ENCODE measurements around the gene CNTLN. TPM values are rescaled to one million over a fixed set of nuclear protein-coding genes. Genes with fewer than 3 reads are reported as not detected.

CNTLN gene
- total and polyA plus RNA-seq, 2 donors (not counting 1 experiment from before 2014, with no cell fraction given) = 0.30 to 0.94 TPM

DNA sequence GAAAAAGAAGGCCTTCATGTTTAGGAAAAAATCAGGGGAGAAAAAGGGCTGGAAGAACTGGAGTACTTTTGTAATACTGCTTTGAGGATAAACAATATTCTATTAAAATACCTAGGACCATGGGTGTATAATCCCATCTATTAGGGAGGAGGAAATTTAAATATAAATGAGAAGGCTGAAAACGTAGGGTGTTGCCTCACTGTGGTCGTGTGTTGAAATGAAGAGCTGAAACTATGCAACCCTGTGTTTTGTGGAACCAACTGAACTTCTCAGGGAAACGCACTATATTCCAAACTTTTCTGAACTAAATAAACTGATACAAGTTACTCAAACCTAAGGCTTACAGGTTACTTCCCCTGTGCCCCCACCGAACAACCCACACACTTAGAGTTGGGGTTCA lies 4.5 kb upstream of the CNTLN start:
- Histone ChIP-seq H4K20me1 (ENCODE audit: control insufficient read depth, insufficient read depth, low read length, poor library complexity, severe bottlenecking) (no peaks in the 10 kb centered on the region), H3K79me2 (ENCODE audit: control insufficient read depth, insufficient read depth, low read length) (no peaks in the 10 kb centered on the region), H3K4me2 (replicated peaks; ENCODE audit: low read depth, low read length, poor library complexity, severe bottlenecking) (no peak overlapping the region), H3K4me1 (ENCODE audit: control insufficient read depth in 2 of 2, insufficient read depth in 2 of 2, low read length in 2 of 2) (peaks cover 6 to 7% of the 10 kb centered on the region in 2 donors), H3K36me3 (replicated peaks in 1 of 2; ENCODE audit: control extremely low read depth in 1 of 2, control insufficient read depth in 1 of 2, extremely low read depth in 1 of 2, insufficient read depth in 2 of 2, low read length in 1 of 2) (no peaks in the 10 kb centered on the region), H3K9ac (ENCODE audit: low read length) (no peak overlapping the region), H3K4me3 (ENCODE audit: control extremely low read depth in 1 of 5, extremely low read depth in 1 of 5, insufficient read depth in 1 of 5, low read depth in 2 of 5, low read length in 4 of 5) (no peak overlapping the region), H3K9me3 (ENCODE audit: control extremely low read depth in 1 of 3, control insufficient read depth in 2 of 3, insufficient read depth in 1 of 3, low read length in 2 of 3) (no peaks in the 10 kb centered on the region), H2AFZ (ENCODE audit: insufficient read depth, low read depth, low read length, poor library complexity, severe bottlenecking) (no peak overlapping the region), H3K27ac (ENCODE audit: low read length in 2 of 2) (no peak overlapping the region), H3K27me3 (replicated peaks in 1 of 4; ENCODE audit: control extremely low read depth in 1 of 4, control insufficient read depth in 3 of 4, insufficient read depth in 4 of 4, low read length in 3 of 4) (peaks cover 0 to 7% (median 1%) of the 10 kb centered on the region in 4 experiments)
- ChIA-PET POLR2A (no interaction called here), CTCF (no interaction called here)
- intact Hi-C loops (cut with micrococcal nuclease) = no loop called here
- Mint-ChIP-seq H3K4me1 (peaks cover 8% of the 10 kb centered on the region), H3K27me3 (peaks cover 12% of the 10 kb centered on the region), H3K4me3 (no peak overlapping the region), H3K27ac (no peak overlapping the region), H3K9me3 (ENCODE audit: insufficient read depth) (no peaks in the 10 kb centered on the region)
- no CpG with 5 or more reads among the region's 4 CpGs for whole genome bisulfite sequencing (ENCODE audit: insufficient coverage)
- ATAC-seq (ENCODE audit: low read depth) = no peak
- TF ChIP-seq EZH2 (IDR thresholded peaks at IDR 0.05; ENCODE audit: borderline replicate concordance, insufficient read depth, low read depth, low read length, poor library complexity, severe bottlenecking) (no peak), CTCF (IDR thresholded peaks at IDR 0.05) (no peak)
- DNase-seq = no peak

DNA sequence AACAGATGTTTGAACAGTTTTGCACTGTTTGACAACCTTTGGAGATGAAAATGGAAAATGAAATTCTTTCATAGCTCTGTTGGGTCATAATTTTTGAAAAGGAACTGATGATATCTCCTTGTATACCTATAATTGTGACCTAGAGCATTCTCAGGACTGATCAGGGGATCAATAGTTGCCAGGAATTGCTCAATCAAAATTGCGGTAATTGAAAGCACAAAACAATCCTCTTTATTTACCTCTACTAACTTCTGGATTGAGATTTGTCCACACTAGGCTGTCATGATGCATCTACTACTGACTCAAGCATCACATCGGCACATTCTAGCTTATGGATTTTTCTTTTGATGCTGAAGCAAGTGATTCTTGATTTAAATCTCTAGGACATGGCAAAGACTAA lies 4.1 kb upstream of the CNTLN start:
- Histone ChIP-seq H3K79me2 (ENCODE audit: control insufficient read depth, insufficient read depth, low read length) (no peaks in the 10 kb centered on the region), H3K9me3 (ENCODE audit: control extremely low read depth in 1 of 3, control insufficient read depth in 2 of 3, insufficient read depth in 1 of 3, low read length in 2 of 3) (no peaks in the 10 kb centered on the region), H3K4me2 (replicated peaks; ENCODE audit: low read depth, low read length, poor library complexity, severe bottlenecking) (no peak overlapping the region), H4K20me1 (ENCODE audit: control insufficient read depth, insufficient read depth, low read length, poor library complexity, severe bottlenecking) (no peaks in the 10 kb centered on the region), H3K36me3 (replicated peaks in 1 of 2; ENCODE audit: control extremely low read depth in 1 of 2, control insufficient read depth in 1 of 2, extremely low read depth in 1 of 2, insufficient read depth in 2 of 2, low read length in 1 of 2) (no peaks in the 10 kb centered on the region), H2AFZ (ENCODE audit: insufficient read depth, low read depth, low read length, poor library complexity, severe bottlenecking) (no peak overlapping the region), H3K27me3 (replicated peaks in 1 of 4; ENCODE audit: control extremely low read depth in 1 of 4, control insufficient read depth in 3 of 4, insufficient read depth in 4 of 4, low read length in 3 of 4) (peaks cover 0 to 10% (median 1%) of the 10 kb centered on the region in 4 experiments), H3K9ac (ENCODE audit: low read length) (no peak overlapping the region), H3K27ac (ENCODE audit: low read length in 2 of 2) (no peak overlapping the region), H3K4me3 (ENCODE audit: control extremely low read depth in 1 of 5, extremely low read depth in 1 of 5, insufficient read depth in 1 of 5, low read depth in 2 of 5, low read length in 4 of 5) (no peak overlapping the region), H3K4me1 (ENCODE audit: control insufficient read depth in 2 of 2, insufficient read depth in 2 of 2, low read length in 2 of 2) (peaks cover 7 to 9% of the 10 kb centered on the region in 2 donors)
- peaks cover 12% of the 10 kb centered on the region for H3K27me3 Mint-ChIP-seq
- TF ChIP-seq EZH2 (IDR thresholded peaks at IDR 0.05; ENCODE audit: borderline replicate concordance, insufficient read depth, low read depth, low read length, poor library complexity, severe bottlenecking) (no peak), CTCF (IDR thresholded peaks at IDR 0.05) (no peak)
- H3K4me3 Mint-ChIP-seq = no peak overlapping the region
- ATAC-seq (ENCODE audit: low read depth) = no peak
- H3K27ac Mint-ChIP-seq = no peak overlapping the region
- POLR2A ChIA-PET = no interaction called here
- no peak for DNase-seq
- intact Hi-C loops (cut with micrococcal nuclease) = no loop called here
- H3K4me1 Mint-ChIP-seq = peaks cover 10% of the 10 kb centered on the region
- CTCF ChIA-PET = no interaction called here
- no peaks in the 10 kb centered on the region for H3K9me3 Mint-ChIP-seq (ENCODE audit: insufficient read depth)
- 100% methylated on average over 1 of the region's 2 CpGs for whole genome bisulfite sequencing (ENCODE audit: insufficient coverage)
